ENCODE measurements around the gene MYO3B. TPM values are rescaled to one million over a fixed set of nuclear protein-coding genes. Genes with fewer than 3 reads are reported as not detected.

Gene MYO3B
- total RNA-seq, 2 experiments from 2014 or later, result not detected

- H3K4me1 ChIP-seq (ENCODE audit: insufficient read depth, low read length, poor library complexity, severe bottlenecking), result no peaks in the 10 kb centered on the region
- no peak overlapping the region for H2AFZ ChIP-seq (ENCODE audit: low read length)
- BruUV-seq (replicated peaks), result no TSS peak
- ChIA-PET POLR2A (interaction anchor here (0.6 kb wide), 2 partner anchors 10 to 537 kb away, joined by 3 to 6 read pairs; no protein-coding TSS in a partner anchor), CTCF (ENCODE audit: unreplicated experiment) (interaction anchor here (0.5 to 0.7 kb wide), 2 partner anchors 33 to 35 kb away, joined by 3 read pairs; no protein-coding TSS in a partner anchor)
- no peaks in the 10 kb centered on the region for H3K9me2 ChIP-seq (ENCODE audit: insufficient read depth, low read length)
- no peaks in the 10 kb centered on the region for H3K79me2 ChIP-seq (ENCODE audit: insufficient read depth, low read depth, low read length)
- no peak overlapping the region for H3K4me2 ChIP-seq (ENCODE audit: low read length)
- H3K4me3 ChIP-seq (ENCODE audit: low read depth, low read length, poor library complexity, severe bottlenecking), result no peak overlapping the region
- H4K20me1 ChIP-seq (ENCODE audit: insufficient read depth, low read length), result no peaks in the 10 kb centered on the region
- no peaks in the 10 kb centered on the region for H3K9me3 ChIP-seq (ENCODE audit: low read length)
- intact Hi-C loops (cut with micrococcal nuclease; ENCODE audit: unreplicated experiment), result loop anchor here (2.0 to 10.0 kb wide), 2 partner anchors 36 to 126 kb away; no protein-coding TSS in a partner anchor
- no peak overlapping the region for H3K27ac ChIP-seq (ENCODE audit: low read depth, low read length, poor library complexity, severe bottlenecking)
- no peaks in the 10 kb centered on the region for H3K36me3 ChIP-seq (ENCODE audit: insufficient read depth, low read length)
- no peak for DNase-seq (ENCODE audit: low spot score)
- TF ChIP-seq EZH2phosphoT487 (IDR thresholded peaks at IDR 0.05; ENCODE audit: borderline replicate concordance, low read depth, low read length) (no peak), CTCF (conservative IDR thresholded peaks at IDR 0.05; ENCODE audit: low read length) (no peak)
Measured at GRCh38 chr2:170360546-170361089, 182.7 kb downstream of the MYO3B start.

GRCh38 chr2:170361090-170361936, 183.4 kb downstream of the MYO3B start:
- Histone ChIP-seq H4K20me1 (ENCODE audit: insufficient read depth, low read length) (no peaks in the 10 kb centered on the region), H3K4me2 (ENCODE audit: low read length) (peak overlapping the region; percentile 11; the same call in 1 of the 2 replicates), H3K27ac (ENCODE audit: low read depth, low read length, poor library complexity, severe bottlenecking) (no peak overlapping the region), H3K4me3 (ENCODE audit: low read depth, low read length, poor library complexity, severe bottlenecking) (no peak overlapping the region), H2AFZ (ENCODE audit: low read length) (peak overlapping the region; percentile 43; the same call in 1 of the 2 replicates), H3K9me2 (ENCODE audit: insufficient read depth, low read length) (no peaks in the 10 kb centered on the region), H3K36me3 (ENCODE audit: insufficient read depth, low read length) (no peaks in the 10 kb centered on the region), H3K4me1 (ENCODE audit: insufficient read depth, low read length, poor library complexity, severe bottlenecking) (no peaks in the 10 kb centered on the region), H3K79me2 (ENCODE audit: insufficient read depth, low read depth, low read length) (no peaks in the 10 kb centered on the region), H3K9me3 (ENCODE audit: low read length) (no peaks in the 10 kb centered on the region)
- ChIA-PET POLR2A (interaction anchor here (0.7 kb wide), 1 partner anchor 15 kb away, joined by 4 read pairs; no protein-coding TSS in a partner anchor), CTCF (ENCODE audit: unreplicated experiment) (interaction anchor here (0.7 kb wide), 1 partner anchor 34 kb away, joined by 3 read pairs; no protein-coding TSS in a partner anchor)
- peak; percentile 66 for DNase-seq (ENCODE audit: low spot score)
- intact Hi-C loops (cut with micrococcal nuclease; ENCODE audit: unreplicated experiment), result loop anchor here (2.0 to 10.0 kb wide), 2 partner anchors 37 to 127 kb away; no protein-coding TSS in a partner anchor
- TF ChIP-seq CTCF (conservative IDR thresholded peaks at IDR 0.05; ENCODE audit: low read length), result peak; percentile 85
- no peak for TF ChIP-seq EZH2phosphoT487 (IDR thresholded peaks at IDR 0.05; ENCODE audit: borderline replicate concordance, low read depth, low read length)
- no TSS peak for BruUV-seq (replicated peaks)
